GM10266 (cell line): ENCODE results near the gene GABRB1.

Experiments used
- DNase-seq: peaks from one replicate; pipeline ENCODE4 v3.0.0; 2012; ENCODE audit errors: extremely low spot score
- TF ChIP-seq, protein P1 (sequence below): IDR thresholded peaks from 2 replicates; pipeline ENCODE4 v1.5.1; 2012; ENCODE audit warnings: mild to moderate bottlenecking, low read depth; ENCODE audit not compliant: control insufficient read depth, insufficient read depth; ENCODE audit errors: missing control alignments

The GABRB1 gene

DNA sequence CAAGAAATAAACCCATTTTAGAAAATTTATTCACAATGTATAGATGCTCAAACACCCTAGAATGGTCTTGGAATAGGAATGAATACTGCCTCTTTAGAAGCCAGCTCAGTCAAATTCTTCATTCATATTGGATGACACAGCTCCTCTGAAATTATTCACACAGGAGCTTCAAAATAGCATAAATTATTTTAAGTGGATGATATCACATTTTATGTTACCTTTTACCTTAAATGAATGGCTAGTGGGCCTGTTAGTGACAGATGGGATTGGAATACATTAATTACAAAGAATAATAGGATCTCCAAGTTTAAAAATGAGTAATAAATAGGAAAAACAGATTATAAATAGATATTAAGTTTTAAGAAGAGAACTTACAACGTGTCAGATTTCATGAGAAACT is 184.4 kb downstream of the GABRB1 start:
- TF ChIP-seq, protein P1, sequence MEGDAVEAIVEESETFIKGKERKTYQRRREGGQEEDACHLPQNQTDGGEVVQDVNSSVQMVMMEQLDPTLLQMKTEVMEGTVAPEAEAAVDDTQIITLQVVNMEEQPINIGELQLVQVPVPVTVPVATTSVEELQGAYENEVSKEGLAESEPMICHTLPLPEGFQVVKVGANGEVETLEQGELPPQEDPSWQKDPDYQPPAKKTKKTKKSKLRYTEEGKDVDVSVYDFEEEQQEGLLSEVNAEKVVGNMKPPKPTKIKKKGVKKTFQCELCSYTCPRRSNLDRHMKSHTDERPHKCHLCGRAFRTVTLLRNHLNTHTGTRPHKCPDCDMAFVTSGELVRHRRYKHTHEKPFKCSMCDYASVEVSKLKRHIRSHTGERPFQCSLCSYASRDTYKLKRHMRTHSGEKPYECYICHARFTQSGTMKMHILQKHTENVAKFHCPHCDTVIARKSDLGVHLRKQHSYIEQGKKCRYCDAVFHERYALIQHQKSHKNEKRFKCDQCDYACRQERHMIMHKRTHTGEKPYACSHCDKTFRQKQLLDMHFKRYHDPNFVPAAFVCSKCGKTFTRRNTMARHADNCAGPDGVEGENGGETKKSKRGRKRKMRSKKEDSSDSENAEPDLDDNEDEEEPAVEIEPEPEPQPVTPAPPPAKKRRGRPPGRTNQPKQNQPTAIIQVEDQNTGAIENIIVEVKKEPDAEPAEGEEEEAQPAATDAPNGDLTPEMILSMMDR: no peak
- no peak for DNase-seq

DNA sequence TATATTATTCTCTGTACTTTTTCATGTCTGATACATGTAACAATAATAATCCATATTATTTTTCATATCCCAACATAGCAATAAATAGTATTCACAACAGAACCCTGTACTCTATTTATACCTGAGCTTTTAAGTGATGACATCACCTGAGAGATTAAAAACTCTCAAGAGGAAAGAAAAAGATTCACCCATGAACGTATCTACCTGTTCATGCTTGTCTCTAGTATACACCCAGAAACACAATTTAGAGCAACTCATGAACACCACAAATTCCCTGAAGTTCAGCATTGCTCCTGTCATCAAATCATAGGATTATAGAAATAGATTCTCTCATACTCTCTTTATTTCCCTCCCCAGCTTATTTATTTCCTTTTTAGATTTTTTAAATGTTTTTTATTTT is 185.9 kb downstream of the GABRB1 start:
- DNase-seq: no peak
- TF ChIP-seq, protein P1: no peak

DNA sequence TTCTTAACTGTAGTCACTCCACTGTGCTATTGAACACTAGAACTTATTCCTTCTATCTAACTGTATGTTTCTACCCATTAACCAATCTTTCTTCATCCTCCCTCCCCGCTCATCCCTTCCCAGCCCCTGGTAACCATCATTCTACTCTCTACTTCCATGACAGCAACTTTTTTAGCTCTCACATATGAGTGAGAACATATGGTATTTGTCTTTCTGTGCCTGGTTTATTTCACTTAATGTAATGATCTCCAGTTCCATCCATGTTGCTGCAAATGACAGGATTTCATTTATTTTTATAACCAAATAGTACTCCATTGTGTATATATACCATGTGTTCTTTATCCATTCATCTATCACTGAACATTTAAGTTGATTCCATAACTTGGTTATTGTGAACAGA is 186.5 kb downstream of the GABRB1 start:
- DNase-seq: no peak
- TF ChIP-seq, protein P1: no peak

DNA sequence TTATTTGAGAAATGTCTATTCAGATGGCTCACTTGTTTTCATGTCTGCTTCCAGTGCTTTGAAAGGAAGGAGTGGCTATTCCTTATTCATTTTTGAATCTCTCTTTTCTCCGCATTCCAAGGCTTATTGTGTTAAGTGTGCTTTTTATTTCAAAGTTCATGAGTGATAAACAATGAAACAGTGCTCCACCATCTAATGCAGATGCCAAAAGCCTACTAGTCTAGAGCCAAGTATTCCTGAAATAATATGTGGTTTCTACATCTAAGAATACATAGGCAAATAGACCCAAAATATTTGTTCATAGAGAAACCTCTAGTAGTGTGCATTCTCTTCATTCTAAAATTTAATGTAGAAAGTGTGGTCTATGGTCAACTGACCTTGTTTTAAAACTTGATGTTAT is 187.3 kb downstream of the GABRB1 start:
- TF ChIP-seq, protein P1: no peak
- DNase-seq: no peak

DNA sequence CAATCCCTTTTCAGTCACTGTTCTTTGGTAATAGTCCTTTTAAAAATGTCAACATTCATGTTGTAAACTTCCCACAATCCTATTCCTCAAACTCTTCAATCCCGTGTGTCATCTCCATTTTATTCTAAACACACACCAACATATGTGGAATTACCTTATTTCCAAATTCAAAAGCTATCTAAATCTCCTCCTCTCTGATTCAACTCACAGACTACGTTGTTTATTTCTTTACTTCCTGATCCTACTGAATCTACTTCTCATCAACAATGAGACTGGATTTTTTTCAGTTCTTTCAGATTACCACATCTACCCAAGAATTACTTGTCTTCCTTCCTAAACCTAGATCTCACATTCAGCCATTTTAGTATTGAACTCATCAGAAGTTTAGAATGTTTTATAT is 188.2 kb downstream of the GABRB1 start:
- TF ChIP-seq, protein P1: no peak
- DNase-seq: no peak

DNA sequence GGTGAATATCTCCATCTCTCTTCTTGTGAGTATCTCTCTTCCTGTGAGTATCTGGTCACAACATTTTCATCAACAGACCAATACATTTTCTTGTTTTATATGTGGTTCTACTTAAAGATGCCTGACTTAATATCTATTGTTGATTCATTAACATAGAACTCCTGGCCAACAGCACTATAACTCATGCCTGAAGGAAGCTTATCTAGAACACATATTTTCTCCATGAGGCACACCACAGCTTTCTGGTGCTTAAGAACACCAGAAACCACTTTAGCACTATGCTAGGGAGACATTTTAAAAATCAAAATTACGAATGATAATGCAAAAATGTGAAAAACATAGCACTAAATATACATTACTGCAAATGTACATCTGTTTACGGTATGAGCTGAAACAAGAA is 190.4 kb downstream of the GABRB1 start:
- TF ChIP-seq, protein P1: no peak
- no peak for DNase-seq

DNA sequence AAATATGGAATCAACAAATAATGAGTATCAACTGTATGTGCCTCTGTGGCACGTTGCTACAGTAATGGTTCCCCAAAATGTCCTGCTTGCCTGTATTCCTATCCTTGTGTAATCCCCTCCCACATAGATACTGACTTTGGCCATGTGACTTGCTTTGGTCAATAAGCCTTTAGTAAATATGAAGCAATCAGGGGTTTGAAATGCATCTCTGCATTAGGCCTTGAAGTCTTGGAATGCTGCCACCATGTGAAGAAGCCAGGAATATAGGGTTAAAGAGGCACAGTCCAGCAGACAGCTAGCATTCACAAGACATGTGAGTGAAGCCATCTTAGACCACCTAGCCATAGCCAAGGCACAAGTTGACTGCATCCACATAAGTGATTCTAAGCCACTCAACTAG is 190.9 kb downstream of the GABRB1 start:
- TF ChIP-seq, protein P1: no peak
- DNase-seq: no peak
